Fibroblast of mammary gland (primary cell): ENCODE measurements around the gene CLDN7.

Experiments used
- DNase-seq: peaks from one replicate; pipeline ENCODE4 v3.0.0-alpha.2; 2010; ENCODE audit warnings: low read depth
- H3K4me3 ChIP-seq: 2 replicates; pipeline ENCODE4 v1.5.1; 2011; ENCODE audit warnings: low read depth, mild to moderate bottlenecking, low read length, moderate library complexity; ENCODE audit not compliant: control insufficient read depth
- CTCF ChIP-seq: conservative IDR thresholded peaks from 2 replicates; pipeline ENCODE4 v1.5.1; 2011; ENCODE audit warnings: low read depth, low read length, inconsistent platforms; ENCODE audit not compliant: control insufficient read depth, insufficient read depth

CLDN7 gene

DNA sequence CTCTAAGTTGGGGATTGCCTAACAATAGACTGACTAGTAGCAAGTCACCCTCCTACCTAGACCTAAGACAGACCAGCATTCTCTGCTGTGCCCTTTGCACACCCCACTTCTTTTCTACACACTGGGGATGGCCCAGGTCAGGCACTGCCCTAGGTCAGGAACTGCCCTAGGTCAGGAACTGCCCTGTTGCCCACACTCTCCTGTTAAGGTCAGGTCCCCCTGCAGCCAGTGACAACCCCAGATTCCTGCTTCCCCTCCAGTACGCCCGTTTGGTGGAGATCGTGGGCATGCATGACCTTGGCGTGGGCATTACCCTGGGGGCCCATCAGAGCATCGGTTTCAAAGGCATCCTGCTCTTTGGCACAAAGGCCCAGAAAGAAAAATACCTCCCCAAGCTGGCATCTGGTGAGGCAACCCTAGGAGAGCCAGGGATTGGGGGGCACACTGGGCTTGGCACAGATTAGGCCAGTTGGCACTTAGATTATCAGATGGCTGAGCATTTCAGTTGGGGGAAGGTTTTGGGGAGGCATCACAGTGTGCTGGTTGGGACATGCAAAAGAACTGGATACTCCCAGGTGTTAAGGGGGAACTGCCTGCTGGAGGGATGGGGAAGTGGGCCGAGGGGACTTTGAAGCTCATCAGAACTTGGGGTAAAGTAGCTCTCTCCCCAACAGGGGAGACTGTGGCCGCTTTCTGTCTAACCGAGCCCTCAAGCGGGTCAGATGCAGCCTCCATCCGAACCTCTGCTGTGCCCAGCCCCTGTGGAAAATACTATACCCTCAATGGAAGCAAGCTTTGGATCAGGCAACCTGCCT is 40.8 kb downstream of the CLDN7 start:
- H3K4me3 ChIP-seq = peak overlapping the region; percentile 73
- TF ChIP-seq CTCF = no peak
- no peak for DNase-seq

GRCh38 chr17:7220593-7221277 is 41.5 kb downstream of the CLDN7 start:
- H3K4me3 ChIP-seq = peak overlapping the region; percentile 73
- DNase-seq = peak; percentile 67
- peak; percentile 48 for TF ChIP-seq CTCF

- H3K4me3 ChIP-seq = peak within 1 kb of the TSS; percentile 73
These were observed 42.3 kb downstream of the CLDN7 start, which contains the start of the genes ACADVL and DLG4 for GRCh38 chr17:7219812-7220592. ACADVL (plus strand) TSS chr17:7219938; CDS start chr17:7219985, 47 bp downstream. DLG4 (minus strand) TSS chr17:7219836.

GRCh38 chr17:7219229-7219811 is 43.0 kb downstream of the CLDN7 start:
- DNase-seq = no peak
- peak overlapping the region; percentile 73 for H3K4me3 ChIP-seq
- no peak for TF ChIP-seq CTCF

More at GRCh38 chr17:7219812-7220592, 42.3 kb downstream of the CLDN7 start, which contains the start of the genes ACADVL and DLG4:
- peak; percentile 86 for DNase-seq
- no peak for TF ChIP-seq CTCF

DNA sequence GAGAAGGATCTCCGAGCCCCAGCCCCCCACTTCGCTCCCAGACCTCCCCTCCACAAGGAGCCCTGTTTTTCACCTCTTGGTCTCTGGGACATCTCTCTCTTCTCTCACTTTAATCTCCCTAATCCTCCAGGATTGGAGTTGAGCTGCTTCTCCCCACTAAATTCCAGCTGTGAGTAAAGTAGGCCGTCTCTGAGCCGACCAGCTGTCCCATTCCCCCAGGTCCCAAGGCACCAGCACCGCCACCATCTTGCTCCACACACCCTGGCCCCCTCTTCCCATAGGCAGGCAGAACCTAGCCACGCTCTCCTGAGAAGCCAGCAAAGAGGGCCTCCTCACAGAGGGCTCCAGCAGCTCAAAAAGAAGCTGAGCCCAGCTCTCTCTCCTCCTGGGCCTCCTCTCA is 43.5 kb downstream of the CLDN7 start:
- no peak overlapping the region for H3K4me3 ChIP-seq
- TF ChIP-seq CTCF = no peak
- no peak for DNase-seq

DNA sequence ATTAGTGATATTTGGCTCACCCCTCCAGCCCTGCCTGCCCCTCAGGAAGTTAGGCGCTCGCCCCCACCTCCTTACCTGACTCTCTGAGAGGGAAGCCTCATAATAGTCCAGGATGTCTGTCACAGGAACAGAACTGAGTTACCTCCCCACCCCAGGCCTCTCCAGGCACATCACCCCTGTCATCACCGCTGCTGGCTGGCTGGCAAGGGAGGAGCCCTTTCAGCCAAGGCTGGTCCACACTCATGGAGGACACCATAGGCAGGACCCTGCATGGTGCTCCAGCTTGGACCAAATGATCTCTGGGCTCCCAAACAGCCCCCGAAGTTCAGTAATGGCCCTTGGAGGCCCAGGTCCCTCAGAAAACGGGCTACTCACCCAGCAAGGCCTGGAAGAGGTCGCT is 44.1 kb downstream of the CLDN7 start:
- DNase-seq = no peak
- no peak overlapping the region for H3K4me3 ChIP-seq
- no peak for TF ChIP-seq CTCF
